ENCODE results near the gene CYSTM1. TPM values are rescaled to one million over a fixed set of nuclear protein-coding genes. Genes with fewer than 3 reads are reported as not detected.

Gene CYSTM1
- total RNA-seq, 1 donor, result 5.6 TPM

GRCh38 chr5:140202610-140203009, 27.6 kb downstream of the CYSTM1 start:
- Histone ChIP-seq H3K27me3 (ENCODE audit: insufficient read depth, low read length) (no peaks in the 10 kb centered on the region), H3K9me3 (ENCODE audit: low read depth, low read length) (no peaks in the 10 kb centered on the region), H3K4me1 (ENCODE audit: insufficient read depth, low read length) (peaks cover 32% of the 10 kb centered on the region), H3K4me3 (ENCODE audit: low read length) (no peak overlapping the region)

GRCh38 chr5:140205216-140205615, 30.2 kb downstream of the CYSTM1 start:
- H3K4me3 ChIP-seq (ENCODE audit: low read length), result no peak overlapping the region
- no peaks in the 10 kb centered on the region for H3K9me3 ChIP-seq (ENCODE audit: low read depth, low read length)
- no peaks in the 10 kb centered on the region for H3K27me3 ChIP-seq (ENCODE audit: insufficient read depth, low read length)
- H3K4me1 ChIP-seq (ENCODE audit: insufficient read depth, low read length), result peaks cover 33% of the 10 kb centered on the region

GRCh38 chr5:140205952-140206351, 31.0 kb downstream of the CYSTM1 start:
- Histone ChIP-seq H3K4me1 (ENCODE audit: insufficient read depth, low read length) (peaks cover 33% of the 10 kb centered on the region), H3K4me3 (ENCODE audit: low read length) (no peak overlapping the region), H3K27me3 (ENCODE audit: insufficient read depth, low read length) (no peaks in the 10 kb centered on the region), H3K9me3 (ENCODE audit: low read depth, low read length) (no peaks in the 10 kb centered on the region)

GRCh38 chr5:140207250-140207964, 32.4 kb downstream of the CYSTM1 start:
- H3K9me3 ChIP-seq (ENCODE audit: low read depth, low read length), result no peaks in the 10 kb centered on the region
- no peak overlapping the region for H3K4me3 ChIP-seq (ENCODE audit: low read length)
- no peaks in the 10 kb centered on the region for H3K27me3 ChIP-seq (ENCODE audit: insufficient read depth, low read length)
- peaks cover 33% of the 10 kb centered on the region for H3K4me1 ChIP-seq (ENCODE audit: insufficient read depth, low read length)

- no peak overlapping the region for H3K4me3 ChIP-seq (ENCODE audit: low read length)
- H3K27me3 ChIP-seq (ENCODE audit: insufficient read depth, low read length), result no peaks in the 10 kb centered on the region
- H3K4me1 ChIP-seq (ENCODE audit: insufficient read depth, low read length), result peaks cover 33% of the 10 kb centered on the region
- H3K9me3 ChIP-seq (ENCODE audit: low read depth, low read length), result no peaks in the 10 kb centered on the region
Observed at GRCh38 chr5:140208065-140208464, 33.1 kb downstream of the CYSTM1 start.

GRCh38 chr5:140213370-140213983, 38.5 kb downstream of the CYSTM1 start:
- no peak overlapping the region for H3K4me3 ChIP-seq (ENCODE audit: low read length)

GRCh38 chr5:140214831-140215230, 39.8 kb downstream of the CYSTM1 start:
- Histone ChIP-seq H3K4me3 (ENCODE audit: low read length) (no peak overlapping the region), H3K27me3 (ENCODE audit: insufficient read depth, low read length) (no peaks in the 10 kb centered on the region), H3K4me1 (ENCODE audit: insufficient read depth, low read length) (peaks cover 31% of the 10 kb centered on the region), H3K9me3 (ENCODE audit: low read depth, low read length) (no peaks in the 10 kb centered on the region)

More at GRCh38 chr5:140213370-140213983, 38.5 kb downstream of the CYSTM1 start:
- H3K9me3 ChIP-seq (ENCODE audit: low read depth, low read length), result no peaks in the 10 kb centered on the region
- no peaks in the 10 kb centered on the region for H3K27me3 ChIP-seq (ENCODE audit: insufficient read depth, low read length)
- H3K4me1 ChIP-seq (ENCODE audit: insufficient read depth, low read length), result peaks cover 26% of the 10 kb centered on the region

GRCh38 chr5:140215276-140215675, 40.3 kb downstream of the CYSTM1 start:
- Histone ChIP-seq H3K4me1 (ENCODE audit: insufficient read depth, low read length) (peaks cover 35% of the 10 kb centered on the region), H3K4me3 (ENCODE audit: low read length) (no peak overlapping the region), H3K27me3 (ENCODE audit: insufficient read depth, low read length) (no peaks in the 10 kb centered on the region), H3K9me3 (ENCODE audit: low read depth, low read length) (no peaks in the 10 kb centered on the region)

- Histone ChIP-seq H3K9me3 (ENCODE audit: low read depth, low read length) (no peaks in the 10 kb centered on the region), H3K4me3 (ENCODE audit: low read length) (no peak overlapping the region), H3K4me1 (ENCODE audit: insufficient read depth, low read length) (peaks cover 48% of the 10 kb centered on the region)
Observed at GRCh38 chr5:140216478-140217074, 41.6 kb downstream of the CYSTM1 start.

GRCh38 chr5:140217299-140218026, 42.5 kb downstream of the CYSTM1 start:
- Histone ChIP-seq H3K4me1 (ENCODE audit: insufficient read depth, low read length) (peaks cover 56% of the 10 kb centered on the region), H3K4me3 (ENCODE audit: low read length) (no peak overlapping the region), H3K9me3 (ENCODE audit: low read depth, low read length) (no peaks in the 10 kb centered on the region), H3K27me3 (ENCODE audit: insufficient read depth, low read length) (no peaks in the 10 kb centered on the region)

More at GRCh38 chr5:140216478-140217074, 41.6 kb downstream of the CYSTM1 start:
- H3K27me3 ChIP-seq (ENCODE audit: insufficient read depth, low read length), result no peaks in the 10 kb centered on the region

- Histone ChIP-seq H3K4me3 (ENCODE audit: low read length) (no peak overlapping the region), H3K9me3 (ENCODE audit: low read depth, low read length) (no peaks in the 10 kb centered on the region), H3K4me1 (ENCODE audit: insufficient read depth, low read length) (peaks cover 53% of the 10 kb centered on the region), H3K27me3 (ENCODE audit: insufficient read depth, low read length) (no peaks in the 10 kb centered on the region)
Observed at GRCh38 chr5:140219068-140219991, 44.3 kb downstream of the CYSTM1 start.

GRCh38 chr5:140220032-140220697, 45.2 kb downstream of the CYSTM1 start:
- H3K27me3 ChIP-seq (ENCODE audit: insufficient read depth, low read length), result no peaks in the 10 kb centered on the region
- H3K4me3 ChIP-seq (ENCODE audit: low read length), result no peak overlapping the region
- H3K9me3 ChIP-seq (ENCODE audit: low read depth, low read length), result no peaks in the 10 kb centered on the region
- H3K4me1 ChIP-seq (ENCODE audit: insufficient read depth, low read length), result peaks cover 45% of the 10 kb centered on the region

GRCh38 chr5:140220698-140221064, 45.7 kb downstream of the CYSTM1 start:
- Histone ChIP-seq H3K27me3 (ENCODE audit: insufficient read depth, low read length) (no peaks in the 10 kb centered on the region), H3K9me3 (ENCODE audit: low read depth, low read length) (no peaks in the 10 kb centered on the region), H3K4me3 (ENCODE audit: low read length) (no peak overlapping the region), H3K4me1 (ENCODE audit: insufficient read depth, low read length) (peaks cover 41% of the 10 kb centered on the region)

- H3K4me1 ChIP-seq (ENCODE audit: insufficient read depth, low read length), result peaks cover 33% of the 10 kb centered on the region
- H3K9me3 ChIP-seq (ENCODE audit: low read depth, low read length), result no peaks in the 10 kb centered on the region
- H3K27me3 ChIP-seq (ENCODE audit: insufficient read depth, low read length), result no peaks in the 10 kb centered on the region
- H3K4me3 ChIP-seq (ENCODE audit: low read length), result no peak overlapping the region
Observed at GRCh38 chr5:140221697-140222223, 46.8 kb downstream of the CYSTM1 start.

Measured in mononuclear cell (primary cell).